Kidney capillary endothelial cell (primary cell): Measurements from ENCODE around the gene COL24A1.
"Not testable (repeated sequence)": the region's sequence is repeated elsewhere in the genome, so short reads cannot be mapped to it uniquely, and the experiment has no call there.

Source experiments
- DNase-seq: peaks from one replicate; pipeline ENCODE4 v3.0.0-alpha.2; 2018; ENCODE audit warnings: low spot score

The COL24A1 gene

DNA sequence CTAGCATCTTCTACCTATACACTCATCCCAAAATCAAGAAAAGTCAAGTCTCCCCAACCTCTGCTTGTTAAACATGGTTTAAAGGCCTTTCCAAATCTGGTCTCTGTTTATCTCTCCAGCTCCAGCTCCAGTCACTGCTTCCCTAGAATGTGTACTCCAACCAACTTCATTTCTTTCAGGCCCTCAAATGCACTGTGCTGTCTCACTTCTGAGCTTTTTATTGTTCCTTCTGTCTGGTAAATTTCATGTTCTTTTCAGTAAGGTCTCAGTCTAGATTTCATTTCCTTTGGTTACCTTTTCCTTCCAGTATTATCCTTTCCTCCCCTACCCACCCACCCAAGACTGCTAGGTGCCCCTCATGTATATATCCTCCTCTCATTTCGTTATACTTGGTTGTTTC lies 3.7 kb downstream of the COL24A1 start:
- DNase-seq, result no peak

DNA sequence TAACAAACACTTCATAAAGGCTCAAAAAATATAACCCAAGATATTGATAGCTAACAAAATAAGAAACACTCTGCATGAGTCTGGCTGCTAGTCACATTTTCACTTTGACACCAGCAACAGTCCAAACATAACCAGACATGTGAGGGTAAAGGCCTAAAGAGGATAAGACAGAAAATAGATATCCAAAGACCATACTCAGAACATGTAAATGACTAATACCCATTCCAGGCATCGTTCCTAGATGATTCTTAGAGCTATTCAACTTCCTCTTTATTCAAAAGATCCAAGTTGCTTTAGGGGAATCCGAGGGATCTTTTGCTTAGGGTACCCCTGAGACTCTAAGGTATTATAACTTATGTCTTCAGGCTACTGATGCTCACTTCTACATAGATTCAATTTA lies 5.1 kb downstream of the COL24A1 start:
- DNase-seq, result no peak

DNA sequence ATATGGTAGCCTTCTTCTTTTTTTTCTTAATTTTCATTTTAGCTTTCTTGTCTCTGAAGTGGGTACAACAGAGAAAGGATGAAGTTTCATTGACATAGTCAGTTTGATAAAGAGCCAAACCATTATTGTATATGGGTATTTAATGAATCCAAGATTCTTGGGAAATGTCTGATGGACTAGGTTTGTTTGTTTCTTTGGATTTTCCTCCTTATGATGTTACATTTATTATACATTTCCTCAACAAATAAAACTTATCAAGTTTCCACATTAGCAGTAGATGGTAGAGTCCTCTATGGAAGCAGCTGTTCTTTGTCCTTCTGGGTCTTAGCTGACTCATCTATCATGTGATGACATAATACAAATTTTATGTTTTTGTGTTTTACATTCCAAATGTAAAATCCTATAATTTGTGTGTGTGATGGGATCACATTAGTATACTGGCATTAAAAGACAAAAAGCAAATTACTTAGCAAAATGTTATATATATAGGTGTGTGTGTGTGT lies 6.0 kb downstream of the COL24A1 start:
- DNase-seq, result no peak

DNA sequence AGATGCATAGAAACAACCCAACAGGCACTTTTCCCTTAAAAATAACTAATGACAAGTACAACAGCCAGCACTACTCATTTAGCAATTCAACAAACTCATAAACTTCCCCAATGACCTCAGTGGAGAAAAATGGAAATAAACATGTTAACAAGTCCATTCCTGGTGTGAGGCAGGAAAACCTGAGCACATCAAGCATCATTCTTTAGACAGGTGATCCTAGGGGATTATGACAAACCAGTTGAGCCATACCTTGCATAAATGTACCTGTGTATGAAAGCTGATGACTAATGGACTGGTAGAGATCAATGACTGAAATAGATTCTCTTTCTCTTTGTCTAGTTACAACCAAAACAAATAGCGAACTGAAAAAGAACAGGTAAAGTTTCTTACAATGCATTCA lies 7.0 kb downstream of the COL24A1 start:
- no peak for DNase-seq

DNA sequence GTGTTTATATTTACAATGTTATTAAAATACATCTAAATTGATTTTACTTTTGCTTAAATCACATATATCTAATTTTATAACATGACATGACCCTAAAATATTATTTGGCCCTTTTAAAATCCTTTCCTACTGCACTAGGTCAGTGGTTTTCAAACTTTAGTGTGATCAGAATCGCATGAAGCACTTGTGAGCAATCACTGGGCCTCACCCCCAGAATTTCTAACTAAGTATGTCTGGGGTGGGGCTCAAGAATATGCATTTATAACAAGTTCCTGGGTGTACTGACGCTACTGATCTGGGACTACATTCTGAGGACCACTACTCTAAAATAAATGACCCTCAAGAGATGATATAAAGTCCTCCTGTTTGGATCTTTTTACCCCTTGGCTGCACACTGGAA lies 8.8 kb downstream of the COL24A1 start:
- DNase-seq, result no peak

DNA sequence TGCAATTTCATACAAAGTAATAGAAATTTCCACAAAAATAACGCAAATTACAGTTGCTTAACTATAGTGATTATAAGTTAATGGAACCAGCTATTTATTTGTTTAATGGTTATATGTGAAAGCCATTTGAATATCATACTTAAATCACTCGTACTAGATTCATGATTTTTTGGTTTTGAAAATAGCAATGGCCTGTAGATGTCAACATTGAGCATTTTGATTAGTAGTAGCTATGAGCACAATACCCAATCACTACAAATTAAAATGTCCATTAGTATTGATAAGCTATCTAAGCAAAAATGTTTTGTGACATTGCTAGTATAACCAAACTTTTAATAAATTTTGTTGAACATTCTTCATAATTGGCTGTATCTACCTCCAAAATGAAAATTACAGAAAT lies 10.0 kb downstream of the COL24A1 start:
- no peak for DNase-seq

DNA sequence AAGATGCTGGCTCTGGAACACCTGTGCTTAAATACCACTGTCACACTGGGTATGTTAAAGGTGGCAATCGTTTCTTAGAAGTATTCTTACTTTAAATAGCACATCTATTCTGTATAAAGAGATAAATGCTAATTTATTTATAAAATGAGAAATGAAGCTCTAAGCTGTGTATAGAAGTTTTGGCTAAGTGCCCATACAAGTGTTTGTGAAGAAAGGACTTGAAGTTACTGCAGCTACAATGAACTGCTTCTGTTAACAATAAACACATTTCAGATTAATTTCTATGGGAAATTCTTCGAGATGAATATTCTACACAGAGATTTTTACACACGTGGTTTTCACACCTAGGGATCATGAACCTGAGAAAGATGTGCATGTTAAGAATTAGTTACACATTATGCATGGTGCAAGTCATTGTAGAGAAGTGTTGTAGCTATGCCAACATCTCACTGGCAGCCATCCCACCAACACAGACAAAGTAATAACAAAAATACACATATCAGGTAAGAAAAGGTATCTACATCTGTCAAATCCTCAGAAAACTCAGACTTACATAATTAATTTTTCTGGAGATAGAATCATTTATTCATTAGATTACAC lies 16.2 kb downstream of the COL24A1 start:
- no peak for DNase-seq

DNA sequence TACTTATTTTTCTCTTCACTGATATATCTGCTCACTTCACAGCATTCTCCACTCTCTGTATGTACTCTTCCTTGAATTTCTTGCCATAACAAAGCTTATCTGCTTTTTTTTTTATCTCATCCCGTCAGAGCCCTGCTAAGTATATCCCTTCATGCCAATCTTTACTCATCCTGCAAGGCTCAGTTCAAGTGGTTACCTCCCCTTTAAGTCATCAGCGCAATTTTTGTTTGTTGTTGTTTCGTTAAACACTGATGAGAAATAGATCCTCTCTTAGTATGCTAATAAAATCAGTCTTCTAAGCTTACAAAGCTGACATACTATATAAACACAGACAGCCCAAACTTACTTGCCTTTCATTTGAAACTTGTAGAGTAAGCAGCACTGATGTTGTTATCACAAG lies 17.8 kb downstream of the COL24A1 start:
- no peak for DNase-seq

DNA sequence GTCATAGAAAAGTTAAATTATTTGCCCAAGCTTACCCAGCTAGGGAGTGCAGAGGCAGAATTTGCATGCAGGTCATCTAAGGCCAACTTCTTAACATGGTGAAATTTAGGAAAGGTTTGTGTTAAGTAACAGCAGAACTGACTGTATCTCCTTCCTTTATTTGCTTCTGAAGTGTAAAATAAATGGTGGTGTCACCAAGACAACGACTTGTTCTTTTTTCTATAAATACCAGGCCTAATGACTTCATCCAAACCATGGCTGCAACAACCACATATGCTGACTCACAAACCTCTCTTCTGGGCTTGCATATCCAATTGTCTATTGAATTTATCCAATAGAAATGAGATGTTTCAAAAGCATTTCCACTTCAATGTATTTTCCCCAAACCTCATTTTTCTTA lies 19.1 kb downstream of the COL24A1 start:
- no peak for DNase-seq

DNA sequence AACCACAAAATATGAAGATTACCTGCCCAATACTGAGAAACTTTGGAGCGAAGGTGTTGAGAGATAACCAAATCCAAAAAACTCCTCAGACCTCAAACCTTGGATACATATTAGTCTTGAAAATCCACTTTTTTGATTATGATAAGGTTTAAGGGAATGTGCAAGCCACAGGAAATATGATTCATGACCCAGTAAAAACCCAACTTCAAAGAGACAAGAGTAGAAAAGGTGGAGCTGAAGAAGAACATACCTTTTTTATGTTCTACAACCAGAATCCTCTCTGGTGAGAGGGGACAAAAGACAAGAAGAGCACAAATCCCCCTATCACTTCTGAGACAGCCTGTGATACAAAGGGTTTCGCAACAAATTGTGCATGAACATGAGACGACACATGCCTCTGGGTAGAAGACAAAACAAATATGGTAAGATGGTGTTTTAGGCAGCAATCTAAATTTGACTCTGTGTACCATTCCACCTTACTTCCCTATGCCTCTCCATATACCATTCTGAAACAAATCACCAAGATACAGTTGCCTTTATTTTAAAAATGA lies 37.3 kb downstream of the COL24A1 start:
- no peak for DNase-seq

DNA sequence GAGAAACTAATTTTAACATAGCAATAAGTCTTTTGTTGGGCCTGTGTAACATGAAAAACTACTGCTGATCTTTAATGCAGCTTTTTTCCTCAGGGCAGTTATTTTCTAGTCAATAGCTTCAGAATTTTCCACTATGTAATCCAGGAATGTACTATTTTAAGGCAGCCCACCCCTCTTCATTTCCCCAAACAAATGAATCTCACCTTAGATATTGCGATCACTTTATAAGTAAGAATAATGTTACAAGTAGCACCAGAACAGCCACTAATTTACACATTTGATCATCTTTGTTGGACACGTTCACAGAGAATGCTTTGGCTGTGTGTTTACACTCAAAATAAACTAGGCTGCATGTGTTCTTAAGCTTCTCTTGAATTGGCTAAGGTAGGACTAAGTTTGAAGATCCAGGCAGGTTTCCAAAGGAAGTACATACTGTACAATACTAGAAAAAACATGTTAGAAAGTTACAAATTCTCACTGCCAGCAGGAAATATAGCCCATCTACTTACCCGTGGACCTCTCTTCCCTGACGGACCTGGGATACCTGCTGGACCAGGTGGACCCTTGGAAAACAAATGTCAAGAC lies 41.7 kb downstream of the COL24A1 start:
- DNase-seq, result no peak

DNA sequence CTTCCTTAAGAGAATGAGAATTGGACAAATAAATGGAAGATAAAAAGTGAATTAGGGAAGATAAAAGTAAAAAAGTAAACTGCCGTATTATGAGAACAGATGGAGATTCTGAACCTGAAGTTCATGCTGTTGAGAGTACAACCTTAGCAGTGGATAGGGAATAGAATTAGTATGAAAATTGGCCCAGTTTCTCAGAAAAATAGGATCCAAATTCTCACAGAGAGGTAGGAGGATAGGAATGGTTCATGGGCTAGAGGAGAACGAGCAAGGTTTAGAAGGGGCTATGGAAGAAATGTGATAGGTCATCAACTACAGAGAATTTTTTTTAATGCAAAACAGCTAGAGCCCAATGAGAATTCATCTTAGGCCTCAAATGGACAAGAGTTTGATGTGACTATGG lies 42.3 kb downstream of the COL24A1 start:
- DNase-seq, result no peak

DNA sequence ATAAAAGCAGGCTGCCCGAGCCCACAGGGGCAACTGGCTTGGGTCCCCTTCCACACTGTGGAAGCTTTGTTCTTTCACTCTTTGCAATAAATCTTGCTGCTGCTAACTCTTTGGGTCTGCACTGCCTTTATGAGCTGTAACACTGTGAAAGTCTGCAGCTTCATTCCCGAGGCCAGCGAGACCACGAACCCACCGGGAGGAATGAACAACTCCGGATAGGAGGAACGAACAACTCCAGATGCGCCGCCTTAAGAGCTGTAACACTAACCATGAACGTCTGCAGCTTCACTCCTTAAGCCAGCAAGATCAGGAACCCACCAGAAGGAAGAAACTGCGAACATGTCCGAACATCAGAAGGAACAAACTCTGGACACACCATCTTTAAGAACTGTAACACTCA lies 45.0 kb downstream of the COL24A1 start:
- not testable (repeated sequence) for DNase-seq

DNA sequence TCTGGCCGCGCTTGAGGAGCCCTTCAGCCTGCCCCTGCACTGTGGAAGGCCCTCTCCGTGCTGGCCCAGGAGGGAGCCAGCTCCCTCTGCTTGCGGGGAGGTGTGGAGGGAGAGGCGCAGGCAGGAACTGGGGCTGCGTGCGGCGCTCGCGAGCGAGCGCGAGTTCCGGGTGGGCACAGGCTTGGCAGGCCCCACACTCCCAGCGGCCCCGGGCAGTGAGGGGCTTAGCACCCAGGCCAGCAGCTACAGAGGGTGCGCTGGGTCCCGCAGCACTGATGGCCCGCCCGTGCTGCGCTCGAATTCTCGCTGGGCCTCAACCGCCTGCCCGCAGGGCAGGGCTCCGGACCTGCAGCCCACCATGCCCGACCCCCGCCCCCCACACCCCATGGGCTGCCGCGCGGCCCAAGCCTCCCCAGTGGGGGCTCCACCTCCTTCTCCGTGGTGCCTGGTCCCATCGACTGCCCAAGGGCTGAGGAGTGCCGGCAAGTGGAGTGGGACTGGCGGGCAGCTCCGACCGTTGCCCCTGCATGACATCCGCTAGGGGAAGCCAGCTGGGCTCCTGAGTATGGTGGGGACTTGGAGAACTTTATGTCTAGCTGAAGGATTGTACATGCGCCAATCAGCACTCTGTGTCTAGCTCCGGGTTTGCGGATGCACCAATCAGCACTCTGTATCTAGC lies 46.0 kb downstream of the COL24A1 start:
- DNase-seq, result no peak

DNA sequence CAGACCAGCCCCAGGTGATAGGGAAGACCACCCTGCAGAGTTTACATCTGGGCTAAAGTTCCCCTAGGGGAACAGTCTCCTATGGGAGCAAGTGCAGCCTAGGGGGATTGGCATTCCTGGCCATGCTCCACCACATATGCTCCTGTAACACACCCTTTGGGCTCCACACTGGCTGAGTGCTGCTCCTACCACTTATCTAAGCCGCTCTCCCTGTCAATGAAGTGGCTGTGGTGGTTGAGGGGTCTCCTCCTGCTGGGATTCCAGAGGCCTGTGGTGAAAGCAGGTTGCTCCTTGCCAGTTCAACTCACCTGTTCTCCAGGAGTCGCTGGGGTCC lies 51.1 kb downstream of the COL24A1 start:
- no peak for DNase-seq

DNA sequence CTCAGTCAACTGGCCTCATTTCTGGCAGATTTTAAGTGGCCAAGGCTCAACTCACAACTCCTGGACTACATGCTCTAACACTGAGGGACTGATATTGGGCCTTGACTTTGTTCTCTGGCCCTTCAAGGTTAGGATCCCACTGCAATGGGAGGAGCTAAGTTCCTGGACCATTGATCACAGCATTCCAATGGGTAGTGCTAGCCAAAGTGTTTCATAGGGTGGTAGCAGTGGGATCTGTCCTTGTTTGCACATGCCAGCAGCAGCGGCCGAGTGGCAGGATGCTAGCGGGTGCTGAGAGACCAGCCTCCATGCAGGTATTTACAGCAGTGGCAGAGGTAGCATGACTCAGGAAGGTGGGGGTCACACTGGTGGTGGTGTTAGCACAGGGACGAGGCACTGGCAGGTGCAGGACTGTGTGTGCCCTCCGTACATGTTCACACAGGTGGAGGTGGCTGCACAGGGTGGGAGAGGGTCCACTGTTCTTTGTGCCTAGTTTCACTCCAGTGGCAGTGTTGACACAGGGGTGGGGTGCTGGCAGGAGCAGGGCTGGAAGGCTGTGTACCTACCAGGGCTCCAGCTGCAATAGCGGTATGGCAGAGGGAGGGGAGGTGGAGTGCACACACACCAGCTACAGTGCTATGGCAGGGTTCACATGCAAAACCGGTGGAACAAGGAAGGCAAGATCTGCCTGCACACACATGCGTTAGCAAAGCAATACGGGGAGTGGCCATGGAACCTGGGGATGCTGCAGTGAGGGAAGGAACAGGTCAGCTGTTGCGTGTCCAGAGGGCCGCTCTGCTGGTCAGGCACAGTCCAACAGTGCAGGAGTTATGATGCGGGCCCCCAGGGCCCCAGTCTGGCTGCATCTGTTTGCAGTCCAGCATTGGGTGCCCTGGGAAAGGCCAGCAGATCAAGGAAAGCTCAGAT lies 51.7 kb downstream of the COL24A1 start:
- no peak for DNase-seq

DNA sequence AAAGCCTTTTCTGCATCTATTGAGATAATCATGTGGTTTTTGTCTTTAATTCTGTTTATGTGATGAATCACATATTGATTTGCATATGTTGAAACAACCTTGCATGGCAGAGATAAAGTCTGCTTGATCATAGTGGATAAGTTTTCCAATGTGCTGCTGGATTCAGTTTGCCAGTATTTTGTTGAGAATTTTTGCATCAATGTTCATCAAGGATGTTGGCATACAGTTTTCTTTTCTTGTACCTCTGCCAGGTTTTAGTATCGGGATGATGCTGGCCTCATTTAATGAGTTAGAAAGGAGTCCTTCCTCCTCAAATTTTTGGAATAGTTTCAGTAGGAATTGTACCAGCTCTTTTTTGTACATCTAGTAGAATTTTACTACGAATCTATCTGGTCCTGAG lies 55.0 kb downstream of the COL24A1 start:
- no peak for DNase-seq

DNA sequence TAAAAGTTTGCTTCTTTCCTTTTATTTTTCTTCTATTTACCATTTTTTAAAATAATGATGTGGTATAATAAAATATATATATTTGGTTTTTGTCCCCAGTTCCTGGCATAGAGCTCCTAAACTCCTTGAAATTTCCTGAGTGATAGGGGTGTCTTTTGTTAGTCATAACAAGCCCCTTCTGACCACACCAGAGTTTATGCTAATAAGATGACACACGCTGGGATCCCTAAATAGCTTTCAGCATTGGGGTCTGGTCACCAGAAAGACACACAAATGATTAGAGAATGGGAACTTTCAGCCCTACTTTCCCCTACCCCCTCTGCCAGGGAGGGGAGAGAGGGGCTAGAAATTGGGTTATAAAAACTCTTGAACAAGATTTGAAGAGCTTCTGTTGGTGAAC lies 56.2 kb downstream of the COL24A1 start:
- DNase-seq, result no peak

DNA sequence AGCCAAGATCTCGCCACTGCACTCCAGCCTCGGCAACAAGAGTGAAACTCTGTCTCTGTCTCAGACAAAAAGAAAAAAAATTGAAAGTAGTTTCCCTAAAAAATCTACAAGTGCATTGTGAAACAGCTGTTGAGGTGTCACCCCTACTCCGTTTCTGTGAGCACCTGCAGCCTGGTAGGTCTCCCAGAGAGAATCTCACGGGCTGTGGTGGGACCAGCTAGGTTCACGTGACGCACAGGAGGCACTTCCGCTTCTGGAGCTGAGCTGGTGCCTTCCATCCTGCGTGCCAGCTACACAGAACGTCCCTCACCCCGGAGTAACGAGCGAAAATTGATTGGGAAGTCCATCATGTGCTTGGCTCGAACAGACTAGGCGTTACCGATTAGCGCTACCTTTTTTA lies 66.8 kb downstream of the COL24A1 start:
- no peak for DNase-seq

DNA sequence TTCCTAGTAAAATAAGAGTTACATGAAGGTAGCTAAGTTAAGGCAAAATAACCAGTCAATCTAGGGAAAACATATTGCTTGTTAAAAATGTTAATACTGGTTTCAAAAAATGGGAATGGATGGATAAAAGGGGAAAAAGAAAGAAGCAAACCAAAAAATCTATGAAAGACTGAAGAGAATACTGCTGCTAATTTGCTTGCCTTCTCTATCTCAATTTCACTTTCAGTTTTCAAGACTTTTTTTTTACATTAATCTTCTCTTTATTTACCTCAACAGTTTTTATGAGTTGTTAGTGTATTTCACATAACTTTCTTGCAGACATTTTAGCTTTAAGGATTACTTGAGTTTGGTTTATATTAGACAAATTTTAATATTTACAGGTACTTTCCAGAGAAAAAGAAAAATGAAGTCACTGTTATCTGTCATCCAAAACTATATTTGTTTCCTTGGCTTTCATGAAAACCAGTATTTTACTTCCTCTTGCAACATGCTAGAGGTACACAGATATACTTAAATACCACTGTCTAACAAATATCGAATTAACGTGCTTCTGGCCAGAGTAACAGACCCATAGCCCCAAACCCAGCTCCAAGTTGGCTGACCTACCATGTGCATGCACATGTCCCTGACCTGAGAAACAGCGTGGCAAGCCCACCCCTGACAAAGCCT lies 70.7 kb downstream of the COL24A1 start:
- DNase-seq, result no peak

DNA sequence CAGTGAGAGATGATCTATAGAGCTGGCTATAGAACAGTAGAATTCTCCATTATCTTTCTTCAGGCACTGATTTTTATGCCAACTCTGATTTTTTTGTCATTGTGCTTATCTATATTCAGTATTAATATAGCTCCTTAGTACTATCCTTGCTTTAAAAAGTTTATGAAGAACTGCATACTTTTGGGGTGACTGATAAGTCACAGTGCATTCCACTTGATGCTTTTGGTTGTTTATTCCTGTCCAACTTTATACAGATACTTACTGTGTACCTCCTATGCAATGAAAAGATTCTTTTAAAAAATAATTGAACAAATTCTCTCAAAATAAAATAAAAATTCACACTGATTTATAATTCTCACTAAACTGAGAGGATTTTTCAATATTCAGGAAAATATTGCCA lies 71.6 kb downstream of the COL24A1 start:
- no peak for DNase-seq

DNA sequence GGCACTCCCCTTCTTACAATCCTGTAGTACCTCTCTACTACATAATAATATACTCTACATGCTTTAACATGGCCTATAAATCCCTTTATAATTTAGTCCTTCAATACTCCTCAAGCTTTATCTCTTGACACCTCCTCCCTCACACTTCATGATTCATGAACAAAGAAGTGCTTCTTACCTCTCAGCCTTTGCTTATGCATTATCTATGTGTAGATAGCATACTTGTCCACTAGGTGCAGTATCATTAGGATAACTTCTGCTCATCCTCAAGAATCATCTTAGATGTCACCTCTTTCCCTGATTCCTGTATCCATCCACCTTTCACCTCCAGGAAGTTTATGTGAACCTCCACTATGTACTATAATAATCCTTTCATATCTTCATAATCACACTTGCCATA lies 74.4 kb downstream of the COL24A1 start:
- DNase-seq, result no peak
